ENCODE data around the gene LGSN.

The LGSN gene

DNA sequence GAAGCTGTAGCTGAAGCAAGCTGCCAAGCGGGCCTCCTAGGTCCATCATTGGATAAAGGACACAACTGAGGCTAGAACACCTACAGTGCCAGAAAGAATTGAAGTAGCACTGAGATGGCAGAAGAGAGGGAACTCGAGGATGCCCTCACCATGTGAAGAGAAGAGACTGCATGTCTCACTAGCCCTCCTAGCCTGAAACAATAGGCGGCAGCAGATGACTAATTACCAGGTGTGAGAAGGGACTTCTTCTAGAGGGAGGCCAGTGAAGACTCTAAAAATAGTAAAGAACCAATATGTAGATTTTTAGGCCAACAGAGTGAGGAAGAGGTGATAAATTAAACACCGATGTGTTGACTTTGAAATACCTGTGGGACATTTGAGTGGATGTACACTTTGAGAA is 50.3 kb downstream of the LGSN start:
- H3K4me1 ChIP-seq (ENCODE audit: control insufficient read depth in 1 of 2, insufficient read depth in 2 of 2, low read length in 2 of 2), result no peaks in the 10 kb centered on the region
- H3K27ac ChIP-seq (ENCODE audit: low read length), result no peak overlapping the region
- no peaks in the 10 kb centered on the region for H3K27me3 ChIP-seq (ENCODE audit: low read depth, low read length)
- H3K36me3 ChIP-seq (ENCODE audit: control insufficient read depth in 1 of 2, insufficient read depth in 2 of 2, low read length in 2 of 2), result no peaks in the 10 kb centered on the region
- no peak overlapping the region for H3K4me3 ChIP-seq (ENCODE audit: low read depth in 1 of 2, low read length in 2 of 2)
- no peaks in the 10 kb centered on the region for H3K9me3 ChIP-seq (ENCODE audit: control insufficient read depth in 1 of 2, low read length in 2 of 2)

DNA sequence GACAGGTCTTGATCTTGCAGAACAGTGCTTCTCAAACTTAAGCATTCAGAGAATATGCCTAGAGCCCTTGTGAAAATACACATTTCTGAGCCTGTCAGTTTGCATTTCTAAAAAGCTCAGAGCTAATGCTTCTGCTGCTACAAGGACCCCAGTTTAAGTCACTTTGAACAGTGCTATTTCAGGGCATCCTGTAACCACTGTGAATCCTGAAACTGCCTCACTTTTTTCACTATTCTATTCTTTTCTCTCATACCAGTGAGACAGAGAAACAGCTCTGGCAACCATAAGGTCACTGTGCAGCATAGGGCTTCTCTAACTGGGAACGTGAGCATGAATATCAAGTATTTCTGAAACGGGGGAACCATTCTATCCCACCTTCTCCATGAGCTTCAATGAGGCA is 51.2 kb downstream of the LGSN start:
- no peak overlapping the region for H3K27ac ChIP-seq (ENCODE audit: low read length)
- H3K9me3 ChIP-seq (ENCODE audit: control insufficient read depth in 1 of 2, low read length in 2 of 2), result no peaks in the 10 kb centered on the region
- no peaks in the 10 kb centered on the region for H3K36me3 ChIP-seq (ENCODE audit: control insufficient read depth in 1 of 2, insufficient read depth in 2 of 2, low read length in 2 of 2)
- no peak overlapping the region for H3K4me3 ChIP-seq (ENCODE audit: low read depth in 1 of 2, low read length in 2 of 2)
- no peaks in the 10 kb centered on the region for H3K27me3 ChIP-seq (ENCODE audit: low read depth, low read length)
- H3K4me1 ChIP-seq (ENCODE audit: control insufficient read depth in 1 of 2, insufficient read depth in 2 of 2, low read length in 2 of 2), result no peaks in the 10 kb centered on the region

DNA sequence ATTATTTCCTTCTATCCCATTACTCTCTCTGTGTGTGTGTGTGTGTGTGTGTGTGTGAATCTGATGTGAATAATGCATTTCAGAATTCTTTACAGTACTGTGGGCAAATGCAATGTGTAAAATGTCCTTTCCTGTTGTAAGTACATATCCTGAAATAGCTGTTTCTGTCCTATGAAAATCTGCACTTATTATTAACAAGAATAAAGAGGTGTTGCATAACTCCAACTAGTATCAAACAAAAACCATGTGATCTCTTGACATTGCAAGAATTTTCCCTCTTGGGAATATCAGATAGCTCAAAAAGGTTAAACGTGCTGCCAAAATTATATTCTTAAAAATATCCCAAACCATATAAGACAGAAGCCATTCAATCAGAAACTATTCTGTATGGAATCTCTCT is 52.0 kb downstream of the LGSN start:
- Histone ChIP-seq H3K27me3 (ENCODE audit: low read depth, low read length) (no peaks in the 10 kb centered on the region), H3K27ac (ENCODE audit: low read length) (no peak overlapping the region), H3K4me3 (ENCODE audit: low read depth in 1 of 2, low read length in 2 of 2) (no peak overlapping the region), H3K4me1 (ENCODE audit: control insufficient read depth in 1 of 2, insufficient read depth in 2 of 2, low read length in 2 of 2) (no peaks in the 10 kb centered on the region), H3K9me3 (ENCODE audit: control insufficient read depth in 1 of 2, low read length in 2 of 2) (no peaks in the 10 kb centered on the region), H3K36me3 (ENCODE audit: control insufficient read depth in 1 of 2, insufficient read depth in 2 of 2, low read length in 2 of 2) (no peaks in the 10 kb centered on the region)

DNA sequence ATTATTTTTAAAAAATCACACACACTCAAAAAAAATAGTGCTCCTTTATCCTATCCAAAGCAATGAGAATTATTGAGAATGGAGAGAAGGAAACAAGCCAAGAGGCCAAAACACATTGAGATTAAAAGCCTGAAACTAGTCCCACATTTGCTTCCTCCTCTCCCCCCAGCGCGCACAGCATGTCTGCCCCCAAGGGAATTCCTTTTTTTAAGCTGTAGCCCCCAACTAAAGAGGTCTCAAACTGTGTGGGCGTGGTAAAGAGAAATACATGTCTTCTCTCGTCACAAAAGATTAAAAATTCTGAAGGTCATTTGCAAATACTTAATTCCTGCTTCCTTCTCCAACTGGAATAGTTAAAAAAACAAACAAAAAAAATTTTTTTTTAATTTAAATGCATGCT is 52.7 kb downstream of the LGSN start:
- Histone ChIP-seq H3K27ac (ENCODE audit: low read length) (no peak overlapping the region), H3K36me3 (ENCODE audit: control insufficient read depth in 1 of 2, insufficient read depth in 2 of 2, low read length in 2 of 2) (no peaks in the 10 kb centered on the region), H3K27me3 (ENCODE audit: low read depth, low read length) (no peaks in the 10 kb centered on the region), H3K4me3 (ENCODE audit: low read depth in 1 of 2, low read length in 2 of 2) (no peak overlapping the region), H3K9me3 (ENCODE audit: control insufficient read depth in 1 of 2, low read length in 2 of 2) (no peaks in the 10 kb centered on the region), H3K4me1 (ENCODE audit: control insufficient read depth in 1 of 2, insufficient read depth in 2 of 2, low read length in 2 of 2) (no peaks in the 10 kb centered on the region)

DNA sequence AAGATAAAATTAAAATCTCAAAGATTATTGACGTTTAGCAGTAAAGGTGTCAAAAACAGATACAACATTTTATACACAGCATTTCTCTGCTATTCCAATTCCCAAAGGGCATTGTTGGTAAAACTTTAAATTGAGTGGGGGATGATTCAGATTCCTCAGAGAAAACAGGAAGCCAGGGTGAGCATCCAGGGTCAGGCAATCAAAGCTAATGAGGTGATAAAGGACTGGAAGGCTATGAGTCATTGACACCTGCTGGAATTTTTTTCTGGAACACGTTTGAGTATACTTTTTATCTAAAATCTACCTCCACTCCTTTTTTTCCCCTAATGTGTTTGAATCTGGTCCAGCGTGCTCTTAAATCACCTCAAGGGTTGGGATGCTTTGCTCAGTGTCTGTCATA is 56.3 kb downstream of the LGSN start:
- Histone ChIP-seq H3K4me1 (ENCODE audit: control insufficient read depth in 1 of 2, insufficient read depth in 2 of 2, low read length in 2 of 2) (no peaks in the 10 kb centered on the region), H3K36me3 (ENCODE audit: control insufficient read depth in 1 of 2, insufficient read depth in 2 of 2, low read length in 2 of 2) (no peaks in the 10 kb centered on the region), H3K4me3 (ENCODE audit: low read depth in 1 of 2, low read length in 2 of 2) (no peak overlapping the region), H3K9me3 (ENCODE audit: control insufficient read depth in 1 of 2, low read length in 2 of 2) (no peaks in the 10 kb centered on the region), H3K27ac (ENCODE audit: low read length) (no peak overlapping the region), H3K27me3 (ENCODE audit: low read depth, low read length) (no peaks in the 10 kb centered on the region)

DNA sequence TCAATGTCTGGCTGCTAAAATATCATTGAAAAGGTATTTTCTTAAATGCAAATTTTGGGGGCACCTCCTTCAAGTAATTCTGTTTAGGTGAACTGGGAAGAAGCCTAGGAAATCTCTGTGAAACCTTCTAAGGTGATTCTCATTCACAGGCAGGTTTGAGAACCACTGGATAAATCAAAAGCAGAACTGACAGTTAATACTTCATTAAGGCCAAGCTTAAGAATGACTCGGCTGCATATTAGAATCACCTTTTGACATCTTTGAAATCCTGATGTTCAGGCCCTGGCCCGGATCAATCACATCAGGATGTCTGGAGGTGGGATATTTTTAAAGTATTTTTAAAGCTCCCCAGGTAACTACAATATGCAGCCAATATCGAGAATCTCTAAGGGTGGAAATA is 58.0 kb downstream of the LGSN start:
- Histone ChIP-seq H3K9me3 (ENCODE audit: control insufficient read depth in 1 of 2, low read length in 2 of 2) (no peaks in the 10 kb centered on the region), H3K27ac (ENCODE audit: low read length) (no peak overlapping the region), H3K27me3 (ENCODE audit: low read depth, low read length) (no peaks in the 10 kb centered on the region), H3K4me1 (ENCODE audit: control insufficient read depth in 1 of 2, insufficient read depth in 2 of 2, low read length in 2 of 2) (no peaks in the 10 kb centered on the region), H3K36me3 (ENCODE audit: control insufficient read depth in 1 of 2, insufficient read depth in 2 of 2, low read length in 2 of 2) (no peaks in the 10 kb centered on the region), H3K4me3 (ENCODE audit: low read depth in 1 of 2, low read length in 2 of 2) (no peak overlapping the region)

DNA sequence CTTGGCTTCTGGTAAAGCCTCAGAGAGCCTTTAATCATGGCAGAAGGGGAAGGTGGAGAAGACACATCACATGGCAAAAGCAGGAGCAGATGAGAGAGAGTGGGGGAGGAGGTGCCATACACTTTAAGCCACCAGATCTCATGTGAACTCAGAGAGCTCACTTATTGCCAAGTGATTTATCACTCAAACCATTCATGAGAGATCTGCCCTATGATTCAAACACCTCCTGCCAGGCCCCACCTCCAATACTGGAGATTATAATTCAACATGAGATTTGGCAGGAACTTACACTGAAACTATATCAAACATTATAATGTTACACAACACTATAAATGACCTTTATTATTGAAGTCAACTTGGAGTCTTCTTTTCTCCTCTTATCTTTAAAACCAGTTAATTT is 60.6 kb downstream of the LGSN start:
- H3K9me3 ChIP-seq (ENCODE audit: control insufficient read depth in 1 of 2, low read length in 2 of 2), result no peaks in the 10 kb centered on the region
- no peaks in the 10 kb centered on the region for H3K4me1 ChIP-seq (ENCODE audit: control insufficient read depth in 1 of 2, insufficient read depth in 2 of 2, low read length in 2 of 2)
- no peak overlapping the region for H3K4me3 ChIP-seq (ENCODE audit: low read depth in 1 of 2, low read length in 2 of 2)
- H3K36me3 ChIP-seq (ENCODE audit: control insufficient read depth in 1 of 2, insufficient read depth in 2 of 2, low read length in 2 of 2), result no peaks in the 10 kb centered on the region
- no peaks in the 10 kb centered on the region for H3K27me3 ChIP-seq (ENCODE audit: low read depth, low read length)
- H3K27ac ChIP-seq (ENCODE audit: low read length), result no peak overlapping the region

DNA sequence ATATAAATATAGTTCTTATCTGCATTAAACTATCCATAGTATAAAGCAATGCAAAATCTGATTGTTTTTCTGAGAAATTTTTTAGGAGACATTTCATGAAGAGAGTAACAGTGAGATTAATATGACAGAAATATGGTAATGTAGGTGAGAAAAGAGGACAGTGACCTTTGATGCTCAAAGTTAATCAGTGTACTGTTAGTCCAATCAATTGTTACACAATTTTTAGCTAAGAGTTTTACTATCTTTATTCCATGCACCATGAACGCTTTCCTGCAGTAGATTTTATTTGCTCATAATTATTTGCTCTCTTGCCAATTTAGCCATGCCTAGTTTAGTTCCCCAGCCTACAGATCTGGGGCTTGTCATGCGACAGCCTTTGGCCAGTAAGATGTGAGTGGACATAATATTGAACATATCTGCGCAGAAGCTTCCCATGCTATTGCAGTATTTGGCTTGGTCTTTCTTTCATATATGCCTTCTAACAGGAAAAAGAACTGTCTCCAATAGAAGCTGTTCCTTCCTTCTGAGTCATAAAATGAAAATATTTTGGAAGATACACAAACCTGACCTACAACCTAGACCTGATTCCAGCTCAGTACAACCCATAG is 69.8 kb downstream of the LGSN start:
- H3K27ac ChIP-seq (ENCODE audit: low read length), result no peak overlapping the region

DNA sequence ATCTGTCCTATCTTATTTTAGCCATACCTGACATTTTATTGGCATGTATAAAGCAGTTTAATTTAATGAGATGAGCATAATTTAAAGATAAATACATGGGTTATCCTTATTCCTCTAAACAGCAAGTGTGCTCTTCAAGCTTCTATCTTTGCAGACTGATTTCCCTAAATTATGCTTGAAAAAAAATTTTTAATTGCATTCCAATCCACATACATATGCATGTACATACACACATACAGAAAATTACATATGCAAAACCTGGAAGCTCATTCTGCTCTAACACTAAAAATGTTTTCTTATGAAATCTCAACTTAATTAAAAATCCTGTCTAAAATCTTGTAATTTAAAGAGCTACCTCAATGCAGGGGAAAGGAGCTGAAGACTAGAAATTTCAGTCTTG is 73.2 kb downstream of the LGSN start:
- no peaks in the 10 kb centered on the region for H3K9me3 ChIP-seq (ENCODE audit: control insufficient read depth in 1 of 2, low read length in 2 of 2)
- no peaks in the 10 kb centered on the region for H3K4me1 ChIP-seq (ENCODE audit: control insufficient read depth in 1 of 2, insufficient read depth in 2 of 2, low read length in 2 of 2)
- H3K27me3 ChIP-seq (ENCODE audit: low read depth, low read length), result no peaks in the 10 kb centered on the region
- no peaks in the 10 kb centered on the region for H3K36me3 ChIP-seq (ENCODE audit: control insufficient read depth in 1 of 2, insufficient read depth in 2 of 2, low read length in 2 of 2)
- H3K27ac ChIP-seq (ENCODE audit: low read length), result no peak overlapping the region
- H3K4me3 ChIP-seq (ENCODE audit: low read depth in 1 of 2, low read length in 2 of 2), result no peak overlapping the region

More for the DNA sequence above, 69.8 kb downstream of the LGSN start:
- no peaks in the 10 kb centered on the region for H3K27me3 ChIP-seq (ENCODE audit: low read depth, low read length)
- no peaks in the 10 kb centered on the region for H3K36me3 ChIP-seq (ENCODE audit: control insufficient read depth in 1 of 2, insufficient read depth in 2 of 2, low read length in 2 of 2)
- H3K9me3 ChIP-seq (ENCODE audit: control insufficient read depth in 1 of 2, low read length in 2 of 2), result no peaks in the 10 kb centered on the region
- H3K4me1 ChIP-seq (ENCODE audit: control insufficient read depth in 1 of 2, insufficient read depth in 2 of 2, low read length in 2 of 2), result no peaks in the 10 kb centered on the region
- H3K4me3 ChIP-seq (ENCODE audit: low read depth in 1 of 2, low read length in 2 of 2), result no peak overlapping the region

DNA sequence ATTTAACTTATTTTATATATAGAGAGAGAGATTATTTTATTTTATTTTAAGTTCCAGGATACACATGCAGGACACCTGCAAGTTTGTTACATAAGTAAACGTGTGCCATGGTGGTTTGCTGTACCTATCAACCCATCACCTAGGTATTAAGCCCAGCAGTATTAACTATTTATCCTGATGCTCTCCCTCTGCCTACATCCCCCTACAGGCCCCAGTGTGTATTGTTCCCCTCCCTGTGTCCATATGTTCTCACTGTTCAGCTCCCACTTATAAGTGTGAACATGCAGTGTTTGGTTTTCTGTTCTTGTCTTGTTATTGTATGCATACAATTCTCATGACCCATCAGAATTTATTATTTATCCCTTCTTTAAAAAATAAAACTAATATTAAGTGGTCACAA is 73.9 kb downstream of the LGSN start:
- no peaks in the 10 kb centered on the region for H3K4me1 ChIP-seq (ENCODE audit: control insufficient read depth in 1 of 2, insufficient read depth in 2 of 2, low read length in 2 of 2)
- H3K9me3 ChIP-seq (ENCODE audit: control insufficient read depth in 1 of 2, low read length in 2 of 2), result no peaks in the 10 kb centered on the region
- H3K4me3 ChIP-seq (ENCODE audit: low read depth in 1 of 2, low read length in 2 of 2), result no peak overlapping the region
- no peaks in the 10 kb centered on the region for H3K36me3 ChIP-seq (ENCODE audit: control insufficient read depth in 1 of 2, insufficient read depth in 2 of 2, low read length in 2 of 2)
- H3K27ac ChIP-seq (ENCODE audit: low read length), result no peak overlapping the region
- H3K27me3 ChIP-seq (ENCODE audit: low read depth, low read length), result no peaks in the 10 kb centered on the region

DNA sequence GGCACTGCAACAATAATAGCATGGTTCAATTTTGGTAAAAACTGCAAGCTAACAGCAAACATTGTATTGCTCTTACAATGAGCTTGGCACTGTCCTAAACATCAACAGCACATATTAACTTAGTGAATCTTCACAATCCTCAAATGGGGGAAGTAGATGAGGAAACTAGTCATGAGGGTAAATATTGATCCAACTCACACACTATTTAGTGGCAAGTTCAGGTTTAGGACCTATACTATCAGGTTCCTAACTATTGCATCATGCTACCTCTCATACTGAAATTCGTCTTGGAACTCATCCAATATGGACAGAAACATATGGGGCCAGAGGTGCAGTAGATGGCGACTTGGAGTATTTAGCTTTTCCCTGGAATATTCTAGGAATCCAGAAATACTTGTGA is 74.4 kb downstream of the LGSN start:
- Histone ChIP-seq H3K27ac (ENCODE audit: low read length) (no peak overlapping the region), H3K27me3 (ENCODE audit: low read depth, low read length) (no peaks in the 10 kb centered on the region), H3K4me3 (ENCODE audit: low read depth in 1 of 2, low read length in 2 of 2) (no peak overlapping the region), H3K36me3 (ENCODE audit: control insufficient read depth in 1 of 2, insufficient read depth in 2 of 2, low read length in 2 of 2) (no peaks in the 10 kb centered on the region), H3K4me1 (ENCODE audit: control insufficient read depth in 1 of 2, insufficient read depth in 2 of 2, low read length in 2 of 2) (no peaks in the 10 kb centered on the region), H3K9me3 (ENCODE audit: control insufficient read depth in 1 of 2, low read length in 2 of 2) (no peaks in the 10 kb centered on the region)

DNA sequence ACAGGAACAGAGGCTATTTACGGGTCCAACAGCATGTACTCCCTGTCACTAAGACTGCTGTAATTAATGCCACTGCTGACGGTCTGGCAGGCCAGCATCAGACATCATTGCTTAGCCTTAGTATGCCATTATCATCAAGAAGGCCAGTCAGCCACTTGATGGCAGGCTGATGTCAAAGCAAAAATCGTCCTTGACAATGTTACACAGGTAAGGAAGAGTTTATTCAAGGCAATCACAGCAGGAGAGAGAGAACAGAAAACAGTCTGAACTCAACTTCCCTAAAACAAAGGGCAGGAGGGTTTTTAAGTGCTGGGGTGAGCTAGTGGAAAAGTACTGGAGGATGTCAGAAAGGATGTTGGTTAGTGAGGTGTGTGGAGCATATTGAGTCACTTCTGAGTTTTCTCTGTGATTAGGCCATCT is 83.4 kb downstream of the LGSN start:
- Histone ChIP-seq H3K4me3 (ENCODE audit: low read depth in 1 of 2, low read length in 2 of 2) (no peak overlapping the region), H3K27me3 (ENCODE audit: low read depth, low read length) (no peaks in the 10 kb centered on the region), H3K27ac (ENCODE audit: low read length) (no peak overlapping the region), H3K4me1 (ENCODE audit: control insufficient read depth in 1 of 2, insufficient read depth in 2 of 2, low read length in 2 of 2) (no peaks in the 10 kb centered on the region), H3K36me3 (ENCODE audit: control insufficient read depth in 1 of 2, insufficient read depth in 2 of 2, low read length in 2 of 2) (no peaks in the 10 kb centered on the region), H3K9me3 (ENCODE audit: control insufficient read depth in 1 of 2, low read length in 2 of 2) (no peaks in the 10 kb centered on the region)

Data from muscle layer of duodenum (tissue), 2 donors.